ENCODE measurements around the gene RUNX3. TPM values are rescaled to one million over a fixed set of nuclear protein-coding genes. Genes with fewer than 3 reads are reported as not detected.

Gene RUNX3
- total and polyA plus RNA-seq, 2 donors: 0.37 to 2.5 TPM

- H3K4me1 ChIP-seq (ENCODE audit: insufficient read depth): no peaks in the 10 kb centered on the region
- WGBS: 57% methylated on average over 10 of the region's 10 CpGs
- no peaks in the 10 kb centered on the region for H3K36me3 ChIP-seq (ENCODE audit: insufficient read depth)
- no peak overlapping the region for H3K27ac ChIP-seq (ENCODE audit: low read depth)
- no peak for DNase-seq (ENCODE audit: extremely low spot score)
- H3K4me3 ChIP-seq (ENCODE audit: low read depth, low read length): no peak overlapping the region
Observed at GRCh38 chr1:24925082-24925779, 4.8 kb downstream of the RUNX3 start.

GRCh38 chr1:24923485-24924113, 6.5 kb downstream of the RUNX3 start:
- H3K27ac ChIP-seq (ENCODE audit: low read depth): no peak overlapping the region
- 74% methylated on average over 15 of the region's 15 CpGs for WGBS
- DNase-seq (ENCODE audit: extremely low spot score): no peak
- no peaks in the 10 kb centered on the region for H3K36me3 ChIP-seq (ENCODE audit: insufficient read depth)
- H3K4me3 ChIP-seq (ENCODE audit: low read depth, low read length): no peak overlapping the region
- H3K4me1 ChIP-seq (ENCODE audit: insufficient read depth): no peaks in the 10 kb centered on the region

DNA sequence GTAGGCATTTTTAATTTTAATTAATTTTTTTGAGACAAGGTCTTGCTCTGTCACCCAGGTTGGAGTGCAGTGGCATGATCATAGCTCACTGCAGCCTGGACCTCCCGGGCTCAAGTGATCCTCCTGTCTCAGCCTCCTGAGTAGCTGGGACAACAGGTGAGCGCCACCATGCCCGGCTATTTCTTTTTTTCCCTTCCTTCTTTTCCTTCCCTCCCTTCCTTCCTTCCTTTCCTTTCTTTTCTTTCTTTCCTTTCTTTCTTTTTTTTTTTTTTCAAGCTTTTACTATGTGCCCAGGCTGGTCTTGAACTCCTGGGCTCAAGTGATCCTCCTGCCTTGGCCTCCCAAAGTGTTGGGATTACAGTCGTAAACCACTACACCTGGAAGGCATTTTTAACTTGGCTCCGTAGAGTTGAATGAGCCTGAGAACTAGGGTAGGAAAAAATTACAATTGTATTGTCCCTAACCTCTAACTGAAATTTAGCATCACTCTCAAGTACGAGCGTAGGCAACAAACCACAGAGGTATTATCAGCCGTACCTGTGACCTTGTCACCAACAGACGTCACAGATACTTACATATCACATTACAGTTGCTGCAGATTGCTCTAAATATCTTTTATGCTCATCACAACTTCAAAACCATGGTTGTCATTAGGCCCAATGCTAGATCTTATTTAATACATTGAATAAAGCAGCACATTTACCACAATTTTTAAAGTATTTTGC, 8.0 kb downstream of the RUNX3 start:
- no peak overlapping the region for H3K4me3 ChIP-seq (ENCODE audit: low read depth, low read length)
- no peaks in the 10 kb centered on the region for H3K36me3 ChIP-seq (ENCODE audit: insufficient read depth)
- no peaks in the 10 kb centered on the region for H3K4me1 ChIP-seq (ENCODE audit: insufficient read depth)
- DNase-seq (ENCODE audit: extremely low spot score): no peak
- 92% methylated on average over 9 of the region's 9 CpGs for WGBS
- H3K27ac ChIP-seq (ENCODE audit: low read depth): no peak overlapping the region

DNA sequence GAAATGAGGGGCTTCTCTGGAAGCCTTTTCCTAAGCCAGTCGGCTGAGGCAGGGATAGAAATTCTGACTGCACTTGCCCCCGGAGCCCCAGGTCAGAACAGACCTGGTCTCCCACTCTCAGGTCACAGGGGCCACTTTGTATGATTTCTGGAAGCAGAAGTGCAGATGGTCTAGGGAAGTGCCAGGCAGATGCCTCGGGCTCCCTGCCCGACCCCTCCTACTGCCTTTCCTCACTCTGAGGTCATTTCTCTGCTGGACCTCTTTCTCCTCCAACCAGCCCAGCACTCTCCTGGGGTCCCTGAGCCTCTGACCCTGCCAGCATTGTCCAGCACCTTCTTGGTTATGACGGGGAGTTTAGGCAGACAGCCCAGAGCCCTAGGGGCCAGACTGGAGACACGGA, 8.7 kb downstream of the RUNX3 start:
- no peaks in the 10 kb centered on the region for H3K4me1 ChIP-seq (ENCODE audit: insufficient read depth)
- no peak overlapping the region for H3K27ac ChIP-seq (ENCODE audit: low read depth)
- no peak overlapping the region for H3K4me3 ChIP-seq (ENCODE audit: low read depth, low read length)
- no peak for DNase-seq (ENCODE audit: extremely low spot score)
- 76% methylated on average over 6 of the region's 6 CpGs for WGBS
- H3K36me3 ChIP-seq (ENCODE audit: insufficient read depth): no peaks in the 10 kb centered on the region

DNA sequence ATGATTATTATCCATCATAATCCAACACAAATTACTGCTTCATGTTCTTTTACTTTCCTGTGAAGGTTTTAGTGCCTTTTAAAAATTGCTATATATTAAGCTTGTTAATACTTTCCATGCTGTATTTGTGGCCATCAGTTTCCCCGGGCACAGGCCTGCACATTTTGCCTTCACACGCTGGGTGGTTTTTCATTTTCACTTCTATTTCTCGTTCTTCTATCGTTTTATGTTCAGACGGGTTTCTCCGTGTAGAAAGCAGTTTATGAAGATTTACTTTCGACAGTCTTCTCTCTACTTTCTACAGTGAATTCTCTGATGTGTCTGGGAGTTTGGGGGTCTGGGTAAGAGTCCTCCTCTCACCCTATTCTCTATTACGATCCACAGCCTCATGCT, 9.5 kb downstream of the RUNX3 start:
- H3K4me1 ChIP-seq (ENCODE audit: insufficient read depth): no peaks in the 10 kb centered on the region
- H3K27ac ChIP-seq (ENCODE audit: low read depth): no peak overlapping the region
- 72% methylated on average over 8 of the region's 8 CpGs for WGBS
- no peak for DNase-seq (ENCODE audit: extremely low spot score)
- no peaks in the 10 kb centered on the region for H3K36me3 ChIP-seq (ENCODE audit: insufficient read depth)
- H3K4me3 ChIP-seq (ENCODE audit: low read depth, low read length): no peak overlapping the region

DNA sequence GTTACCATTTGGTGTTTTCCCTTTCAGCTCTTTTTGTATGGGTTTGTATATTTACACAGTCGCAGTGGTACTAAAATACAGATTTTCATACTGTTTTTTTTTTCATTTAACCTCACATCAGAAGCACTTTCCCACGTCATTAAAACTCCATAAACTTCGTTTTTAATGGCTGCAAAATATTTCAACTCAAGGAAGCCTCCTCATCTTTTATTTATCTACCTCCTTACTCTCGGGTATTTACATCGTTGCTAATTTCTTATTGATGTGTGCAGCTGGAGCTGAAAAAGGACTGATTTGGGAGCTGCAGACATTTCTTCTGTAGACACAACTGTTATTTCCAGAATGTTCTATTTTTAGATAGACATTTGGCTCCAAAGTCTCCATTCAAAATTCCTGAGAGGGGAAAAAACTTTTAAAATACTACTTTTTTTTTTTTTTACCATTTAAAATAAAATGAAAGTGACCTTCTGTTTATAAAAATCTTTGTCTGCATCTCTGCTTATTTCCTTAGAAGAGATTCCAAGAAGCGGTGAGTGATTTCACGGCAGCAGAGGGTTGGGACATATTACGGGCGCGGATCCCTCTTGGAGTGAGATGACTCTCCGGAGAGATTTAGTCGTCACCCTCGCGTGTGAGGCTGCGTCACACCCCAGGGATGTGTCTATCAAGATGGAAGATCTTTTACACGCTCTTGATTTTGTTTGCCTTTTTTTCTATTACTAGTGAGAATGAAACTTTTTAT, 10.1 kb downstream of the RUNX3 start:
- no peak overlapping the region for H3K4me3 ChIP-seq (ENCODE audit: low read depth, low read length)
- no peaks in the 10 kb centered on the region for H3K4me1 ChIP-seq (ENCODE audit: insufficient read depth)
- 22% methylated on average over 16 of the region's 16 CpGs for WGBS
- DNase-seq (ENCODE audit: extremely low spot score): no peak
- H3K36me3 ChIP-seq (ENCODE audit: insufficient read depth): no peaks in the 10 kb centered on the region
- H3K27ac ChIP-seq (ENCODE audit: low read depth): no peak overlapping the region

DNA sequence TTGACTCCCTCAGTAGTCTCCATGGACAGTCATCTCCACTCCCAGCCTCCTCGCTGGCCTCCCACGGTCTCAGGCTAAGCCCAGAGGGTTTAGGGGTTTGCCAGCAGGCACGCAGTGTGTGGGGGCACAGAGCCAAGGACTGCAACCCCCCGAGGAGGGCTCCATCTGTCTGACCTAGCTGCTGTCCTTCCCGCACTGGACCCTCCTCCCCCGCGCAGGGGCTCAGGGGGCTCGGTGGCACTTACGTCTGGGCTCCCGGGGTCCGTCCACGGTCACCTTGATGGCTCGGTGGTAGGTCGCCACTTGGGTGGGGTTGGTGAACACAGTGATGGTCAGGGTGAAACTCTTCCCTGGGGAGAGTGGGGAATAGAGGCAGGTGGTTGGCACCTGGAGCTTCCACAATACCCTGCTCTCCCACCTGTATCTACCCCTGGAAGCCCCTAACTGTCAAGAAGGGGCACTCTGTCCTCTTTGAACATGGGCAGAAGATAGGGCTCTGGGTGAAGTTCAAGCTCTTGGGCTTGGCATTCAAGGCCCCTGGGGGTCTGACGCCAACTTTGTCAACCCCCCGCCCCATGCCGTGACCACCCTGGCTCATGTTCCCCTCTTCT, 11.0 kb downstream of the RUNX3 start:
- WGBS: 88% methylated on average over 17 of the region's 17 CpGs
- H3K4me1 ChIP-seq (ENCODE audit: insufficient read depth): no peaks in the 10 kb centered on the region

GRCh38 chr1:24918370-24918769, 11.7 kb downstream of the RUNX3 start:
- Histone ChIP-seq H3K4me1 (ENCODE audit: insufficient read depth) (no peaks in the 10 kb centered on the region), H3K36me3 (ENCODE audit: insufficient read depth) (no peaks in the 10 kb centered on the region), H3K4me3 (ENCODE audit: low read depth, low read length) (no peak overlapping the region), H3K27ac (ENCODE audit: low read depth) (no peak overlapping the region)
- WGBS: 97% methylated on average over 2 of the region's 2 CpGs
- DNase-seq (ENCODE audit: extremely low spot score): no peak

More for the DNA sequence above, 11.0 kb downstream of the RUNX3 start:
- no peak for DNase-seq (ENCODE audit: extremely low spot score)
- Histone ChIP-seq H3K27ac (ENCODE audit: low read depth) (no peak overlapping the region), H3K4me3 (ENCODE audit: low read depth, low read length) (no peak overlapping the region), H3K36me3 (ENCODE audit: insufficient read depth) (no peaks in the 10 kb centered on the region)

- no peak for DNase-seq (ENCODE audit: extremely low spot score)
- Histone ChIP-seq H3K4me1 (ENCODE audit: insufficient read depth) (no peaks in the 10 kb centered on the region), H3K27ac (ENCODE audit: low read depth) (no peak overlapping the region), H3K4me3 (ENCODE audit: low read depth, low read length) (no peak overlapping the region), H3K36me3 (ENCODE audit: insufficient read depth) (no peaks in the 10 kb centered on the region)
- 93% methylated on average over 16 of the region's 16 CpGs for WGBS
Observed at GRCh38 chr1:24917327-24918074, 12.6 kb downstream of the RUNX3 start.

DNA sequence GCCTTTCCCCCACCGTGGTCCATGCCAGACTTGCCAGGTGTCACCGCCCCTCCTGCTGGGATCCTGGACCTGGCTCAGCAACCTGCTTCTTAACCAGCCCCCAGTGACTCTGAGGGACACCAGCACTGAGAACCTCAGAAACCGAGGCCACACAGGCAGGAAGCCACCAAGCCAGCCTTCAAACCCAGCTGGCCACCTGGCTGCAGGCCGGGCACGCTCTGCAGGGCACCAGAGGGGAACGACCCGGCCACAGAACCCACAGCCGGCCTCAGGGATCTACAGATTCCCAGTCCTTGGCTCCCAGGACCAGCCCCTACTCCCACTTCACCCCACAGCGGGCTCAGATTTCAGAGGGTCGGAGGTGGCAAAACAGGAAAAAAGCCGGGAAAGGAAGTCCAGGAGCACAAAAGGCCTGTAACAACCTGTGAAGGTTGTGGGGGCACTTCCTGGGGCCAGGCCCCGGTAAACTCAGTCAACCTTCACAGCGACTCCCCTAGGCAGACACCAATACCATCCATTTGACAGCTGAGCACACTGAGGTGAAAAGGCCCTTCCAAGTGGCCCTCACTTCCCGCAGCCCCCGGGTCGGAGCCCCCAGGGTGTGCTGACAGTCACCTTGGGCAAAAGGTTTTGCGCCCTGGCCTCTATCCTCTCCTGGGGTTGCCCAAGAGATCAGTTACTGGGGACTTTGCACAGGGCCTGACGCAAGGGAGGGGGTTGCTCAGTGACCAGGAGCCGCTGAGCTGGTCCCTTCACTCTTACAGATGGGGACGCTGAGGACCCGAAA, 14.1 kb downstream of the RUNX3 start:
- Histone ChIP-seq H3K27ac (ENCODE audit: low read depth) (no peak overlapping the region), H3K4me3 (ENCODE audit: low read depth, low read length) (no peak overlapping the region), H3K4me1 (ENCODE audit: insufficient read depth) (no peaks in the 10 kb centered on the region), H3K36me3 (ENCODE audit: insufficient read depth) (no peaks in the 10 kb centered on the region)
- DNase-seq (ENCODE audit: extremely low spot score): no peak
- 79% methylated on average over 21 of the region's 21 CpGs for WGBS

- Histone ChIP-seq H3K27ac (ENCODE audit: low read depth) (no peak overlapping the region), H3K36me3 (ENCODE audit: insufficient read depth) (no peaks in the 10 kb centered on the region), H3K4me1 (ENCODE audit: insufficient read depth) (no peaks in the 10 kb centered on the region), H3K4me3 (ENCODE audit: low read depth, low read length) (no peak overlapping the region)
- no peak for DNase-seq (ENCODE audit: extremely low spot score)
- WGBS: 44% methylated on average over 33 of the region's 33 CpGs
Observed at GRCh38 chr1:24914226-24915069, 15.6 kb downstream of the RUNX3 start.
